Measurements from ENCODE around the gene ASIC2.

ASIC2 gene

DNA sequence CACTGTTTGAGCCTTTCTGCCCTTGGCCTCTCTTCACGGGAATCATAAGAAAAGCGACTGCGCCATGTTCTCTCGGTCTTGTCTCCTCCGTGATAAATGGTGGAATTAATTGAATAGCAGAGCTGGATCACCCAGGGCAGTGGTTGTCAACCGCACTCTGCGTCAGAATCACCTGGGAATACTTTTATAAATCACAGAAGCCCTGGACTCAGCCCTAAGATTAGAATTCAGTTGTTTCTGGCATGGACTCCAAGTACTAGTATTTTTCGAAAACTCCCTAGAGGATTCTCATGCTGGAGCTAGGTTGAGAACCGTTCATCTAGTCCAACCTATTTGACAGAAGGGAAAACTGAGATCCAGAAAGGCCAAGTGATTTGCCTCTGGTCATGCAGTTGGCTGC lies 237.3 kb downstream of the ASIC2 start:
- DNase-seq, result no peak

DNA sequence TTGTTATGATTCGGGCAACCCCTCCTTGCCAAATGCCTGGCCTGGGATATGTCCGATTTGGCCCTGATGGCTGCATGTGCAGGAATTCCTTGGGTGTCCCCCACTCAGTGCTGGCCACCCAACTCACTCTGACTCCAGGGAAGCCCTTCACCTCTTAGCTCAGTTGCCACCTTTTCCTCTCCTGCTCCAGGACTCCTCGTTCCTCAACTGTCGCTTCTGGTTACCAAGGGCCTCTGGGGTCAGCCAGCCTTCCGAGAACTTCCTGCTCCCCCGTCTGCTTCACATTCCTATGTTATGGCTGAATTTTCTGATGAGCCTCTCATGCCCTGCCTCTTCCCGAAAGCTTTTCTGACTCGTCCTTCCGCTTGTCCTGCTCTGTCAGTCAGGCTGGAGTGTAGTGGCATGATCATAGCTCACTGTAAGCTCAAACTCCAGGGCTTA lies 237.9 kb downstream of the ASIC2 start:
- no peak for DNase-seq

DNA sequence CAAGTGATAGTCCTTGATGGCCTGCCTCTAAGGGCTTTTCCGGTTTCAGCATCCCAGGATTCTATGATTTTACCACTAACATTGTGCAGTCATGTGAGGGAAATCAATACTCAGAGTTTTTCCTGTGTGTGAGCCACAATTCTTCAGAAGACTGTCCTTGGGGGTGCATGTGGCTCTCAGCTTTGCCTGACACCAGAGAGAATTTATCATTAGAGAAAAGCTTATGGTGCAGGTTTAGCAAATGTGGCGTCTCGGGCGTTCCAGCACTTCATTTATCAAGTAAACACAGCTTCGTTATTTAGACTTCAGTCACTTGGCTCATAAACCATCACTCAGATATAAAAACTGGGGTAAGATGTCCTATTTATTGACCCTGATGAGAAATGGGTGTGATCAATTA lies 238.7 kb downstream of the ASIC2 start:
- no peak for DNase-seq

DNA sequence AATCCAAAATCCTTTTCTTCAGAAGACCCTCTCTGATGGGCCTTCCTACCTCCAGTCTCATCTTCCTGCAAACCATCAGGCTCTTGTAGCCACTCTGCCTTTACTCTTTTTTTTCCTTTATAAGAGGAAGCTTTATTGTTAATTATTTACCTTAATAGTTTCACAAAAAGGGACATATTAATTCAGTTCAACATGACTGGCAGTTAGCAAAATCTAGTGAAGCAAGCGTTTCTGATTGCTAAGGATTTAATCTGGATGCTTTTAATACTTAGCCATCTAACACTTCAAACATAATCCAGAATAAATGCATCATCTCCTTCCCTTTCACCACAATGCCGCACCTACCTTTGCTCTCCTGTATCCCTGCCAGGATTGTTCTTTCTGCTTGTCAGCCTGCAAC lies 239.4 kb downstream of the ASIC2 start:
- no peak for DNase-seq

DNA sequence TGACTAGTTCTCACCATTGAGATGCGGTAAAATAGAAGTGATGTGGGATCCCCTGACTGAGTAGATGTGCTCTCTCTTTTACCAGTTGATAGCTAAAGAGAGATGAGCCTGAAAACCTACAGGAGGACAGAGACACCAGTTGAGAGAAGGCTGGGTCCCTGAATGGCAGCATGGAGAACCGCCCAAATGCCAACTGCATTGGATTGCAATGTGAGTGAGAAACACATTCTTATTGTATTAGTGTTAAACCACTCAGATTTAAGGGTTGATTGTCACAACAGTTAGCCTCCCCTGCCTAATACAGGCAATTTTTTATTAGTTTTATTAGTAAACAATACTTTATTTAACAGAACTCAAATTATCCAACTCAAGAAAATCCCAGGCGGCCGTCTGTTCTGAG lies 240.2 kb downstream of the ASIC2 start:
- DNase-seq, result no peak

DNA sequence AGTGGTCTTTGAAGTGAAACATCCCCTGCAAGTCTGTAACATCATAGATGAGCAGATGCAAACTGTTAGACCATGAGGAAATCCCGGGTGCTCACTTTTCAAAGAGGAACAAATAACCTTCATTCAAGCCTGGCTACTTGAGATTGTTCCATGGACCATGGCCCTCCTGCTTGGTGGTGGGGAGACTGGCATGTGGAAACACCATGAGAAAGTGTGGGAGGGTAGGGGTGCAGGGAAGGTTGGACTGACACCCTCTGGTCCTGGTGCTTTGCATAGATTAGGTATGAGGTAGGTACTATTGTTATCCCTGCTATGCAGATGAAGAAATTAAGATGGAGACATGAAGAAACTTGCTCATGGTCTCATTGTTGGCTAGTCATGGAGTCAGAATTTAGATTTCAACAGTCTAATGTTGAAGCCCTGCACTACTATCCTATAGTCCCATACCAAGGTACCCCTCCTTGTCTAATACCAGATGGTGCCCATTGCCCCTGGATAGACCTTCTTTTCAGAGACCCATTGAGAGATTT lies 242.4 kb downstream of the ASIC2 start:
- DNase-seq, result no peak

DNA sequence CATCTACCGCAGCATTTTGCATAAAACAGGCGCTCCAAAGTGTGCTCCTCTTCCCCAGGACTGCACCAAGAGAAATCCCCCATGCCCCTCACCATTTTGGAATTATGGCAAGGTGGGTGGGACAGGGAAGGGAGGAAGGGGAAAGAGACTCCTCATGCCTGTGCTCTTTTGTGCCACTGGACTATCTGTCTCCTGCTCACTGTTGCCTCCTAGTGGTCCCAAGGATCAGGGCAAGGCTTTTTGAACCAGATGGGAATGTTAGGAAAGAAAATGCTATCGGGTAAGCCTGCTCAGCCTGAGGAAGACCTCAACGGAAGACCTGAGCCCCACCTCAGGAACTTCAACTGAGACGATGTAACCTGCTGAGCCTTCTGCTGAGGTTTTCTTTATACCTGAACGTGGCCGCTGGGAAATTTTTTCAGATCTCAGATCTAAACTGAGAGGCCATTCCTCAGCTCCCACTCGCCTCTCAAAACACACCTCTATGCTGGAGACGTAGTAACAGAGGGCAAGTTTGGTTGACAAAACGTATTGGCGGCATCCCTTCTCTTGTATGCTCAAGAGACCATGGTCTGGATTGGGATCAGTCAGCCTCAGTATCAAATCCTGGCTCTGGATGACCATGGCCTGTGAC lies 243.2 kb downstream of the ASIC2 start:
- DNase-seq, result no peak

DNA sequence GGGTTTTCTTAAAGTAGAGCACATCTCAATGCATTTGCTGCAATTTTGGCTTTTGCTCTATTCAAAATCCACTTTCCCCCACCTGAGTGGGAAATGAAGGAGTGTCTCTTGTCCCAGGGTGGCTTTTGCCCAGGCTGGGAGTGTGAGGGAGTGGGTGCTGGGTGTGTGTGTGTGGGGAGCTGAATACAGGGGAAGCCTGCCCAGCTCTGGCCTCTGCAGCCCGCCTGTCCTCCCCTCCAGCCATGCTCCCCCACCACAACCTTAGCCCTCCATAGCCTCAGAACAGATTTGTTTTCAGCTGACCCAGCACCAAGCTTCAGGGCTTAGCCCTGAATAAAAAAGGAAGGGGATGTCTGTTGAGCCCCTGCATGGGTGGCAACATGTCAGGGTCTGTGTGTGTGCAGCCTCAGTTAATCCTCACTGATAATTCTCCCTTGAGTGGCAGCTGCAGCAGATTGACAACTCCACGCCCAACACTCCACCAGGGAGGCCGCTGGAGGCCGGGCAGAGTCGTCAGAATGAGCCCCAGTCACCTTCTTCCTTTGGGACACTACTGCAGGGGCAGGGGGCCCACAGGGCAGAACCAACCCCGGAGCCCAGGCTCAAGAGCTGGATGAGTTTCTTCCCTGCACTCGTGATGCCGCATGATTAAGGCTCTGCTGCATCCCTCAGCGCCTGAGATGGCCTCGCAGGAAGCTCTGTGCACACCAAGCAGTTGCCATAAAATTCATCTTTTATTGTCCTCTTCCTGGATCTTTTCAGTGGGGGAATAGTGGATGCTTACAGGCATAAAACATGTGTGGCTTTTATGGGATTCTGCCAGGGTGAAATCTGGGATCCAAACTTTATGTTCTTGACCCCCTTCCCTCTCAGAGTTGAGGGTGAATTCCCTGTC lies 246.5 kb downstream of the ASIC2 start:
- DNase-seq, result no peak

DNA sequence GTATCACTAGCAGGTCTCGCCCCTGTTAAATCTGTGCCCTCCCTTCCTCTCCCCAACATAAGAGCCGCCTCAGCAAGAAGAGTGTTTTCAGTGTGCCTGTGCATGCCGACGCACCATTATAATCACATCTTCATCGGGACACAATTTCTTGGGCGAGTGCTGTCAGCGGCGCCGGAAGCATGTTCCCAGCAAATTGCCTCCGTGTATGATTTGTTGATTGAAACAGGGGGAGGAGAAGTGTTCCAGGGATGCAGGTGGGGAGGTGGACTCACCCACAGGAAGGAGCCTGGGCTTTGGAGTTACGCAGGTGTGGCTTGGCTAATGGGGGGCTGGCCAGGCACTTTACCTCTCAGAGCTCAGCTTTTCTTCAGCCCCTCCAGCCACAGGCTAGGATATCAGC lies 247.9 kb downstream of the ASIC2 start:
- DNase-seq, result no peak

DNA sequence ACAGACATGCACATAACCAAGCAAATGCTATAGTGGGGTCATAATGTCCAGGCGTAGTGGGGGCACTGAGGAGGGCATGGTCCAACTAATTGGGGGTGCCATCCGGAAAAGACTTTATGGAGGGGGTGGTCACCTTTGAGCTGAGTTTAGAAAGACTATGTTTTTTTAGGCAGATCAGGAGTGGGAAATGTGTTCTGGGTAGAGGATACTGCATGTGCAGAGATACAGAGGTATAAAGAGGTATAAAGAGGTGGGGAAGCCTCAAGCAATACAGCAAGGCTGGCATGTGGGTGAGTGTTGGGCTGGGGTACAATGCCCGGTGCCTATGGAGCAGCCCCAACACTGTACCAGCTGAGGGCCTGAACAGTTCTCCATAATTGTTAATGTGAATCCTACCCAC lies 248.3 kb downstream of the ASIC2 start:
- no peak for DNase-seq

DNA sequence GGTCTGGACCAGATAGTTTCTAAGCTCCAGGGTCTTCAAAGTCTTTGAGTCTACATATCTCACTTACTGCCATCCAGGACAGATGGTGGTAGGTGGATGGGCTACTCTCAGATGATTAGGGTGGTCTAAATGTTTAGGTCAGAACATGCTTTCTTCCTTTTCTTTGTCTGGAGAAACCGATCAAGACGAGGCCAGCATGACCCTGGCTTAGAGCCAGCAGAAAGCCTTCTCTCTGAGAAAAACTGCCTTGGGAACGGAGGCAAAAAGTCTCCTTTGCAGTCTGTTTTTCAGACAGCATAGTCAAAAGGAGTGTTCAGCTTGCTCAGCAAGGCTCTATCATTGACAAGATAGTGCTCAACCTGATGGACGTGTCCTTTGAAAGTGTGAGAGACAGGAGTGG lies 252.6 kb downstream of the ASIC2 start:
- DNase-seq, result no peak

DNA sequence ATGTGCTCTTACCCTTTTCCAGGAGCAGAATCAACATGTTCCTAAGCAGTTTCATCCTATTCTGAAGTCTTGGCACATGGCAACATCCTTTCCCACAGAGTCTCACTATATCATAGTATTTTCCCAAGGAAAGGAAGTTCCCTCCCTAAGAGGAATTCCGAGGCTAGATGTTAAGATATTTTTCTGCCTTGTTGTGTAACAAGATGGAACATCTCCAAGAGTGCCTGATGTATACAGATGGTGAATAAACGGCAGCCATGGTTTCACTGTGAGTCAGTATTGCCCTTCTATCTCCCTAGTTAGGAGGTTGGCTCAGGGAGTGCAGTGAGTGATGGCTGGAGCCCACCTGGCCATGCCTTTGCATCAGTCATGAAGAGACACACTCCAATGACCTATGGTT lies 253.2 kb downstream of the ASIC2 start:
- DNase-seq, result no peak

DNA sequence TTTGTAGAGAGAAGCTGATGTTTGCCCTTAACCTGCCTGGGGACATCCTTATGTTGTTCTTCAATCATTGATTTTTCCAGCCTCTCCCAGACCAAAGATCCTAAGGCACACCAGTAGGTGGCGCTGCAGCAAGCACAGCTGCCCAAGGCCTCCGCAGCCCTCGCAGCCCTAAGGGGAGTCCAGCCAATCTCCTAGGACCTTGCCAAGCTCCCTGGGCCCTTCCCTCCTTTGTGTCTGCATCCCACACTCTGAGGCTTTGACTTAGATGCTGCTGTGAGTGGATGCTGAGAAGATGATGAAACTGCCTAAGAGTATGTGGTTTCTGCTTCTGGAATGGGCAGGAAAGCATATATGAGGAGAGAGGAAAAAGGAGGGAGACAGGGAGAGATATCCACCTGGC lies 254.4 kb downstream of the ASIC2 start:
- DNase-seq, result no peak

DNA sequence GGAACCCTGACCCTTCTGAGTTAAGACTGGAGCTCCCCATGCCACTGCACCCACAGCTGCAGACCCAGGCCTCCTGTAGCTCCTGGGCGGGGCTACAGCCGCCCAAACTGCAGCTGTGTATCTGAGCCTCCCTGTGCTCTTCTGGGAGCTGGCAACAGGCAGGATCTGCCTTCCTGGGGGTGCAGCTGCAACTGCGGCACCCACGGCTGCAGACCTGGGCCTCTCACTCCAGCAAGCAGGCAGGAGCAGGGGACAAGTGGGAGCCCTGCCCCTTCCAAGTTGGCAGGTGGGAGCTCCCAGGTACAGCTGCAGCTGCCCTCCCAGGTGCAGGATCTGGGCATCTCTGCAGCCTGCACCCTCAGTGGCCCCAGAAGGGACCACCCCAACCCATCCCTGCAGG lies 259.9 kb downstream of the ASIC2 start:
- DNase-seq, result no peak

DNA sequence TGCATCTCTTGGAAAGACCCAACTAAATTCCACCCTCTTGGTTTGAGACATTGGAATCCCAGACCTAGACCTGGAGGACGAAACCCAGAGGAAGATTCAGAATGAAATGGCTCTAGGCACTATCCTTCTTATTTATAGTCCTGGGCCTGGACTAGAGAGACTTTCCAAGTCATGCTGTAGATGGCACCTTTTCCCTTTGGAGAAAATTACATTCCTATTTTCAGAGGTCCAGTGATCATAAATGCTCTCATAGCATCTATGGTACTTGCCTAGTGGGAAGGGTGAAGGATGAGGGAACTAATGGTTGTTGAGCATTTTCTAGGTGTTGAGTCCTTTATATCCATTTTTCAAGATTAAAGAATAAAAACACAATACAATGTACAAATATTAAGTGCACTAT lies 264.3 kb downstream of the ASIC2 start:
- no peak for DNase-seq

DNA sequence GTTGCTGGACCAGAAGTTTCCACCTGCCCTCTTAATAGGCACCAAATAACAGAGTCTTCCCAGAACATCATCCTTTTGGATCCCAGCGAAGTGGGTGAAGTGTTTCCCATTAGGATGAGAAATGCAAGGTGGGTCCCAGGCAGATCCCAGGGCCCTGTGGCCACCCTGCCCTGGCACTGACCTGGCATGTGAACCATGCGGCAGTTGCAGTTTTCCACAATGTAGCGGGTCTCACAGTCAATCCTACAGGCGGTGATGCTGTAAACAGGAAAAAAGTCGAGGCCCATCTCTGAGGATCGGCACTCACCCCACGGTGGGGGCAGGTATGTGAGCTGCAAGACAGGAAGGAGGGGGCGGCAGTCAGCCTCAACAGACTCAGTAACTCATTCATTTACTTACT lies 265.0 kb downstream of the ASIC2 start:
- no peak for DNase-seq

DNA sequence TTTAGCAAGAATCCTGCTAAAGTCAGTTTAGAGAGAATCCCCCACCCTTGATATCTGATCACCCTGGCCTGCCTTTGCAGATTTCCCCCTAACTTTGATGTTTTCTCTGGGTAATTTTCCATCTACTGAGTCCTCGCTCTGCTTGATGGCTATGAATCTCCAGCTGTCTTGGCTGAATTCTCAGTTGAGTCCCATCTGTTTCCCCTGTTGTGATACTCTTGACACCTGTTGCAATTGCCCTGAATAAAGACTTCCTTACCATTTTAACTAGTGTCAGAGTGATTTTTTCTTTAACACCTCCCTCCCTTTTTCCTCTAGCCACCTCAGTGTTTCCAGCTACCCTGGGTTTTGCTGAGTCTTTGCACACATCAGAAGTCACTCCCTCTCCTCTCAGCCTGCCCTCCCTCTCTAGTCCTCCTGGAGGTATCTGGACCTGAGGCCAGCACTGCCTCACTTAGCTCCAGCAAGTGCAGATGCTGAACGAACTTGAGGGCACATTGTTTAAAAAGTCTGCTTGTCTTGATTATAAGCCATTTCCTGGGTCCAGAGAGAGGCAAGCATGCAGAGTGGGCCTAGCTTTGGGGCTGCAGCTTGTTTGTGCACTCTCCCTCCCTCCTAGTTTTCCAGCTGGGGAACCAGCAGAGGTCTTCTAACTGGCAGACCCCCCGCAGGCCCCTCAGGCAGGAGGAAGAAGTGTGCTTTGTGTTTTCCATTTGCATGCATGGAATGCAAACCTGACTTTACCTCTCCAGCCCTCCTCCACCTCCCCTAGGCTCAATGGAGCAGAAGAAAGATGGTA lies 268.2 kb downstream of the ASIC2 start:
- DNase-seq, result no peak

DNA sequence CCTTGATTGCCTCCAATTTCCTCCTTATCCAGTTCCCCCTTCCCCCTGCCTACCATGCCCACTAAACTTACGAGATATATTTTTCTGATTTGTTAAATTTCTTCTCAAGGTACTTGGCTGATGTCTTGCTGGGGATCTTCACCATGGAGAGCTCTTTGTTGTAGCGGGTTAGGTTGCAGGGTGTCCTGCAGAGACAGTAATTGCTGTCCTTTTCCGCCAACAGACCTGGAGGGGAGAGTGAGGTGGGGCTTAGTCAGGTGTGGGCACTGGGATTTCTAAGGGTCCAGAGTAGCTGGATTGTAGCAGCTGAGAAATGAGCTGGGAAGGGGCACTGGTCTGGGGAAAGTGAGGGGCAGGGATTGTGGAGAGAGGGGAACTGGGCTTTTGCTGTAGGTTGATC lies 269.3 kb downstream of the ASIC2 start:
- no peak for DNase-seq

DNA sequence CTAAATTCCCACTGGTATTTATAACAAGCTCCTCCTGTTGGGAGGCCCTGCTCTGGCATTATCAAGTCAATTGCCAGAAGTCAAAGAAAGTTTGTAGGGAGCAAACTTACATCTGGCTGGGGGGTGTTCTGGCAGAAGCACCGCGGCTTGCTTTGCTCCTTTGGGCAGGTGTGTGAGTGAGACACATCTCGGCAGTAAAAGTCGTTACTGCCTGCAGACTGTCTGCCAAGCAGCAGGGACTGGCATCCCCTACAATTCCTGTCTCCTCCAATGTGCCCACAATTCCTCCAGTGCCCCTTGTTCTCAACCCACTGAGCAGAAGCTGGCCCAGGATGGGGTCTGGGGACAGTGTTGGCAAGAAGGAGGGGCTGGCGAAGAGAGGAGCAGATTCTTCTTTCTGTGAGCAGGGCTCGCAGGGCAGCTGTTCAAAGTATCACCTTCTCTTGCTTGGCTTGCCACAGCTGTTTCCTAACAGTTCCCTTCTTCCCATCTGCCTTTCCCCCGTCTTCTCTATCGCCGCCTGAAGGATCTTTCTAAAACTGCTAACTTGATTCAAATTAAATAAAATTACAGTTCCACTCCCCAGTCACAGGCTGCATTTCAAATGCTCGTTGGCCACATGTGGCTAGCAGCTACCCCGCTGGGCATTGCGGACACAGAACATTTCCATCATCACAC lies 271.2 kb downstream of the ASIC2 start:
- no peak for DNase-seq

DNA sequence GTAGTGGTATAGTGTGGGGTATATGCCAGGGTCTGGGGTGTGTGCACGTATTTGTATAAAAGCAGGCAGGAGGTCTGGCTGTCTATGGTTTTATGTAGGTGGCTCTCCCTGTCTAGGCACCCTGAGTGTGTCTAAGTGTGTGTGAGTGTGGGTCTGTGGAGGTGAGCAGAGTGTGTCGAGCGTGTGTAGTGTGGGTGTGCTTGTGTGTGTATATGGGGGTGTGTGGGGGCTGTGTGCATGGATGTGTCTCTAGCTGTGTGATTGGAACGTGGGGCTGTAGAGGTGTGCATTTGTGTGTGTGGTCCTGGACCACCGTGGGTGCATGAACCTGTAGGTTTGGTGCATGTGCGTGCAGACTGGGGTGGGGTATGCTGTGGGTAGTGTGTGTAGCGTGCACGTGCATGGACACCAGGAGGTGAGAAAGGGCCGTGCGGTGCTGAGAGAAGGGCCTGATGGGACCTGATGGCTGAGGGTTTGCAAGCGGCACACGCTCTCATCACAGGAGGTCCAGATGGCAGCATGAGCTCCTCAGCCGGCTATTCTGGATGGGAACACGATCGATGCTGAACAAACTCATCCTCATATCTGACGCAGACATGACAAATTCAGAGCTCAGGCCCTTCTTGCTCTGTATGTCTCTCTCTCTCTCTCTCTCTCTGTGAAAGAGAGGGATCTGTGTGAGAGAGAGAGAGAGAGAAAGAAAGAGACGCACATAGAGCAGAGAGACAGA lies 273.8 kb downstream of the ASIC2 start:
- no peak for DNase-seq

DNA sequence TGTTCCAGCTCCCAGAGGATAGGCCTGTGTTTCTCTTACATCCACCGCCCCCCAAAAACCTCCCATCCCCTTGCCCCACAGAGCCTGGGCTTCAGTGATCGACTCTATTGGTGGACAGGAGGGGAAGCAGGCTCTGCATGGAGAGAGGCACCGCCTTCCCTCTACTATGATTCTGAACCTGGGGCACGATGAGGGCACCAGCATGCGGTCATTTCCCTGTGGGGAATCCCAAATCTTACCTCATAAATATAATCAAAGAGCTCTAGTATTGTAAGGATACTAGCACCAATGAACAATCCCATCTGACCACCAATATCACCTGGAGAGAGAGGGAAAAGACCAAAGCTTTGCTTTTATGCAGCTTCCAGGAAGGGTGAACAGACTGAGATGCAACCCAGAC lies 275.7 kb downstream of the ASIC2 start:
- DNase-seq, result no peak

DNA sequence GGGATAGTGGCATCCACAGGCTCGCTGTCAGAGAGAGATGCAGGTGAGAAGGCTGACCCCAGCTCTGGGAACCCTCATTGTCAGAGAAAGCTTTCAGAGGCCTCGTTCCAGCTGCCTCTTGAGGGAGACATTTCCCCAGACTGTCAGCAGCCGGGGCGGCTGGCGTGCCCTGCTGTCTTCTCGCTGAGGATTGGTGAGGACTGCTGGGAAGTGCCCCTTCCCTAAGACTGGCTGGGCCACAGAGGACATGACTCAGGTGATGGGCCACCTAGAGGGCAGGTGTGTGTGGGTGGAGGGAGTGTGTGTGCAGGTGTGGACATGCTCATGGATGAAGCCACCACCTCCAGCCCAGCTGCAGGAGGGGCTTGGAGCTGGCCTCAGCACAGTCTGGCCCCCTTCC lies 276.2 kb downstream of the ASIC2 start:
- DNase-seq, result no peak
